OCI-LY3 (cell line): ENCODE data around the gene HAPLN3.

Experiments
- H2AFZ ChIP-seq: fragments of 200-600, 300-600 bp; shearing (Covaris generic); 2 replicates; pipeline ENCODE4 v1.6.0; 2014; ENCODE audit warnings: antibody characterized with exemption, low read depth, low read length
- H3K27ac ChIP-seq: fragments of 200-600, 300-600 bp; sonication (generic); 2 replicates; pipeline ENCODE4 v1.5.1; 2014; ENCODE audit warnings: mild to moderate bottlenecking, low read length, moderate library complexity, mixed read lengths
- H3K27me3 ChIP-seq: fragments of 200-600, 300-600 bp; sonication (generic); 2 replicates; pipeline ENCODE4 v1.6.1; 2014; ENCODE audit warnings: low read depth, low read length, mixed read lengths
- H3K36me3 ChIP-seq: fragments of 200-600, 300-600 bp; sonication (generic); replicated peaks from 2 replicates; pipeline ENCODE3; 2014; ENCODE audit warnings: low read depth, low read length, mixed read lengths
- H3K4me1 ChIP-seq: fragments of 300-600, 200-600 bp; sonication (generic); 2 replicates; pipeline ENCODE4 v1.6.1; 2014; ENCODE audit warnings: low read length, mixed read lengths
- H3K4me2 ChIP-seq: fragments of 200-600, 300-600 bp; sonication (generic); 2 replicates; pipeline ENCODE4 v1.6.1; 2014; ENCODE audit warnings: low read length, mixed read lengths
- H3K4me3 ChIP-seq: fragments of 300-600, 200-600 bp; sonication (generic); 2 replicates; pipeline ENCODE4 v1.5.1; 2014; ENCODE audit warnings: antibody characterized with exemption, mild to moderate bottlenecking, low read length, moderate library complexity
- H3K79me2 ChIP-seq: fragments of 300-600, 200-600 bp; shearing (Covaris generic); 2 replicates; pipeline ENCODE4 v1.6.1; 2014; ENCODE audit warnings: mild to moderate bottlenecking, low read length, mixed read lengths
- H3K9ac ChIP-seq: fragments of 300-600, 200-600 bp; shearing (Covaris generic); 2 replicates; pipeline ENCODE4 v1.6.0; 2014; ENCODE audit warnings: mild to moderate bottlenecking, low read length, moderate library complexity
- H3K9me3 ChIP-seq: fragments of 200-600, 300-600 bp; shearing (Covaris generic); 2 replicates; pipeline ENCODE4 v1.6.1; 2014; ENCODE audit warnings: low read length, mixed read lengths; ENCODE audit not compliant: insufficient read depth
- H4K20me1 ChIP-seq: fragments of 200-600, 300-600 bp; sonication (generic); 2 replicates; pipeline ENCODE4 v1.6.1; 2016; ENCODE audit warnings: low read length, mixed read lengths; ENCODE audit not compliant: insufficient read depth
- CTCF ChIP-seq: fragments of 200-600, 300-600 bp; sonication (generic); IDR thresholded peaks from 2 replicates; pipeline ENCODE4 v1.5.1; 2014; ENCODE audit warnings: antibody characterized with exemption, low read length, low read depth
- EZH2phosphoT487 ChIP-seq: fragments of 200-600 bp; shearing (Covaris generic); IDR thresholded peaks from 2 replicates; pipeline ENCODE4 v1.6.1; 2018; ENCODE audit warnings: antibody characterized with exemption, mixed run types, low read depth

Gene HAPLN3

GRCh38 chr15:88906551-88906950, 11.2 kb upstream of the HAPLN3 start:
- no peak overlapping the region for H3K4me3 ChIP-seq
- H3K9ac ChIP-seq: no peak overlapping the region
- peaks cover 5% of the 10 kb centered on the region for H3K4me1 ChIP-seq
- H2AFZ ChIP-seq: no peak overlapping the region
- H3K27ac ChIP-seq: no peak overlapping the region
- H4K20me1 ChIP-seq: no peaks in the 10 kb centered on the region
- H3K4me2 ChIP-seq: no peak overlapping the region
- no peak for TF ChIP-seq CTCF
- no peak for TF ChIP-seq EZH2phosphoT487
- no peaks in the 10 kb centered on the region for H3K27me3 ChIP-seq
- no peaks in the 10 kb centered on the region for H3K9me3 ChIP-seq
- no peaks in the 10 kb centered on the region for H3K36me3 ChIP-seq
- H3K79me2 ChIP-seq: no peaks in the 10 kb centered on the region

- H3K36me3 ChIP-seq: no peaks in the 10 kb centered on the region
- no peaks in the 10 kb centered on the region for H3K9me3 ChIP-seq
- H3K27ac ChIP-seq: no peak overlapping the region
- H3K4me3 ChIP-seq: no peak overlapping the region
- no peaks in the 10 kb centered on the region for H3K27me3 ChIP-seq
- H3K79me2 ChIP-seq: no peaks in the 10 kb centered on the region
- TF ChIP-seq EZH2phosphoT487 (no peak), CTCF (no peak)
- no peak overlapping the region for H3K9ac ChIP-seq
- H4K20me1 ChIP-seq: no peaks in the 10 kb centered on the region
- H3K4me1 ChIP-seq: peaks cover 5% of the 10 kb centered on the region
- H2AFZ ChIP-seq: no peak overlapping the region
- H3K4me2 ChIP-seq: no peak overlapping the region
These were observed 10.8 kb upstream of the HAPLN3 start for GRCh38 chr15:88906130-88906529.

GRCh38 chr15:88905576-88905975, 10.2 kb upstream of the HAPLN3 start:
- no peak overlapping the region for H3K4me2 ChIP-seq

GRCh38 chr15:88904624-88905327, 9.4 kb upstream of the HAPLN3 start:
- peak overlapping the region; percentile 70 for H2AFZ ChIP-seq
- no peak overlapping the region for H3K27ac ChIP-seq
- H3K9ac ChIP-seq: no peak overlapping the region
- H4K20me1 ChIP-seq: no peaks in the 10 kb centered on the region
- H3K27me3 ChIP-seq: no peaks in the 10 kb centered on the region
- TF ChIP-seq CTCF (peak; percentile 98), EZH2phosphoT487 (no peak)
- H3K4me2 ChIP-seq: peak overlapping the region; percentile 48
- H3K9me3 ChIP-seq: no peaks in the 10 kb centered on the region
- no peaks in the 10 kb centered on the region for H3K79me2 ChIP-seq
- H3K4me3 ChIP-seq: no peak overlapping the region
- no peaks in the 10 kb centered on the region for H3K36me3 ChIP-seq
- H3K4me1 ChIP-seq: peaks cover 5% of the 10 kb centered on the region

More at GRCh38 chr15:88905576-88905975, 10.2 kb upstream of the HAPLN3 start:
- Histone ChIP-seq H3K36me3 (no peaks in the 10 kb centered on the region), H3K79me2 (no peaks in the 10 kb centered on the region), H3K9ac (no peak overlapping the region), H3K27me3 (no peaks in the 10 kb centered on the region), H3K27ac (no peak overlapping the region), H3K4me1 (peaks cover 5% of the 10 kb centered on the region), H3K4me3 (no peak overlapping the region), H4K20me1 (no peaks in the 10 kb centered on the region), H3K9me3 (no peaks in the 10 kb centered on the region), H2AFZ (no peak overlapping the region)
- TF ChIP-seq EZH2phosphoT487 (no peak), CTCF (no peak)
